Glutamatergic neuron (in vitro differentiated cells): ENCODE results near the gene PPM1M. TPM values are rescaled to one million over a fixed set of nuclear protein-coding genes. Genes with fewer than 3 reads are reported as not detected.

Experiments
- DNase-seq: peaks from one replicate; pipeline ENCODE4 v3.0.0; 2022
- H3K27ac Mint-ChIP-seq: one replicate; pipeline ENCODE4 v1.8.0; 2020; ENCODE audit warnings: mild to moderate bottlenecking, mixed read lengths, inconsistent platforms; ENCODE audit not compliant: unreplicated experiment
- H3K27me3 Mint-ChIP-seq: one replicate; pipeline ENCODE4 v1.8.0; 2020; ENCODE audit warnings: mild to moderate bottlenecking, moderate library complexity, mixed read lengths, inconsistent platforms; ENCODE audit not compliant: unreplicated experiment
- H3K36me3 Mint-ChIP-seq: one replicate; pipeline ENCODE4 v1.8.0; 2020; ENCODE audit warnings: mild to moderate bottlenecking, mixed read lengths, inconsistent platforms; ENCODE audit not compliant: unreplicated experiment
- H3K4me1 Mint-ChIP-seq: one replicate; pipeline ENCODE4 v1.8.0; 2020; ENCODE audit warnings: mild to moderate bottlenecking, low read depth, mixed read lengths, inconsistent platforms; ENCODE audit not compliant: unreplicated experiment
- H3K4me3 Mint-ChIP-seq: one replicate; pipeline ENCODE4 v1.8.0; 2020; ENCODE audit warnings: mild to moderate bottlenecking, mixed read lengths, inconsistent platforms; ENCODE audit not compliant: unreplicated experiment
- H3K9me3 Mint-ChIP-seq: one replicate; pipeline ENCODE4 v1.8.0; 2020; ENCODE audit warnings: mild to moderate bottlenecking, moderate library complexity, mixed read lengths, inconsistent platforms; ENCODE audit not compliant: unreplicated experiment
- total RNA-seq: library from RNA; stranded (reverse); fragmentation: NEBNext Ultra II Directional; extraction: Animal tissue kit (Norgen Biotek cat#: 25700); gene quantifications from one replicate; pipeline ENCODE4 v1.2.1, GENCODE V29; 2021; ENCODE audit not compliant: unreplicated experiment
- TF ChIP-seq, protein P1 (sequence below): fragments of 200-600 bp; sonication (generic); IDR thresholded peaks from one replicate; pipeline ENCODE4 v1.5.0; 2021; ENCODE audit not compliant: partially characterized antibody, unreplicated experiment

Gene PPM1M
- total RNA-seq, 1 donor from 2014 or later = 7.8 TPM

DNA sequence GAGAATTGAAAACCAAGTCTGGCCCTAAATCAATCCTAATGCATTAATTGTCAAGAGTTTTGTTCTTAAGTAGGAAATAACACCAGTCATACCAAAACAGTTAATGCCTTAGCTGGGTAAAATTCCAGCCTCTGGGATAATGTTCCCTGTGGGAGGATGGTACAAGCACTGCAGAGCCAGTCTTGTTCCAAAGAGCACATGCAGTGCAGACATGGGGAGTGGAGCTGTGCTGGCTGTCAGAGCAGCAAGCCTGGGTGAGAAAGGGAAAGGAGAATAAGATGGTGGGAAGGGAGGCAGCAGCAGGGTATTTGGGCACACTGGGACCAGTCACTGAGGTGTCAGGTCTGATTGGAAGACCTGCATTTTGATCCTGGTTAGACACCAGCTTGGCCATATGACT is 35.5 kb upstream of the PPM1M start:
- DNase-seq = no peak
- Mint-ChIP-seq H3K27ac (no peak overlapping the region), H3K27me3 (peaks cover 2% of the 10 kb centered on the region), H3K4me3 (no peak overlapping the region), H3K36me3 (no peaks in the 10 kb centered on the region), H3K4me1 (no peaks in the 10 kb centered on the region), H3K9me3 (peaks cover 1% of the 10 kb centered on the region)
- TF ChIP-seq, protein P1, sequence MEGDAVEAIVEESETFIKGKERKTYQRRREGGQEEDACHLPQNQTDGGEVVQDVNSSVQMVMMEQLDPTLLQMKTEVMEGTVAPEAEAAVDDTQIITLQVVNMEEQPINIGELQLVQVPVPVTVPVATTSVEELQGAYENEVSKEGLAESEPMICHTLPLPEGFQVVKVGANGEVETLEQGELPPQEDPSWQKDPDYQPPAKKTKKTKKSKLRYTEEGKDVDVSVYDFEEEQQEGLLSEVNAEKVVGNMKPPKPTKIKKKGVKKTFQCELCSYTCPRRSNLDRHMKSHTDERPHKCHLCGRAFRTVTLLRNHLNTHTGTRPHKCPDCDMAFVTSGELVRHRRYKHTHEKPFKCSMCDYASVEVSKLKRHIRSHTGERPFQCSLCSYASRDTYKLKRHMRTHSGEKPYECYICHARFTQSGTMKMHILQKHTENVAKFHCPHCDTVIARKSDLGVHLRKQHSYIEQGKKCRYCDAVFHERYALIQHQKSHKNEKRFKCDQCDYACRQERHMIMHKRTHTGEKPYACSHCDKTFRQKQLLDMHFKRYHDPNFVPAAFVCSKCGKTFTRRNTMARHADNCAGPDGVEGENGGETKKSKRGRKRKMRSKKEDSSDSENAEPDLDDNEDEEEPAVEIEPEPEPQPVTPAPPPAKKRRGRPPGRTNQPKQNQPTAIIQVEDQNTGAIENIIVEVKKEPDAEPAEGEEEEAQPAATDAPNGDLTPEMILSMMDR = no peak

DNA sequence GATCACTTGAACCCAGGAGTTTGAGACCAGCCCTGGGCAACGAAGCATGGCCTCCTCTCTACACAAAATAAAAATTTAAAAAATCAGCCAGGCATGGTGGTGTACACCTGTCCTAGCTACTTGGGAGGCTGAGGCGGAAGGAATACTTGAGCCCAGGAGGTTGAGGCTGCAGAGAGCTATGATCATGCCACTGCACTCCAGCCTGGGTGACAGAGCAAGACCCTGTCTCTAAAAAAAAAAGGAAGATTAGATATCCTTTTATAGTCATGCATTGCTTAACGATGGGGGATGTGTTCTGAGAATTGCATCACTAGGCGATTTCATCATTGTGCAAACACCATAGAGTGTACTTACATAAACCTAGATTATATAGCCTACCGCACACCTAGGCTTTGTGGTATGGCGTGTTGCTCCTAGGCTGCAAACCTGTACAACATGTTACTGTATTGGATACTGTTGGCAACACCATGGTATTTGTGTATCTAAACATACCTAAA is 35.0 kb upstream of the PPM1M start:
- Mint-ChIP-seq H3K9me3 (peaks cover 4% of the 10 kb centered on the region), H3K36me3 (peaks cover 3% of the 10 kb centered on the region), H3K27me3 (peaks cover 2% of the 10 kb centered on the region), H3K4me1 (no peaks in the 10 kb centered on the region), H3K4me3 (no peak overlapping the region), H3K27ac (no peak overlapping the region)
- no peak for DNase-seq
- TF ChIP-seq, protein P1 = no peak

DNA sequence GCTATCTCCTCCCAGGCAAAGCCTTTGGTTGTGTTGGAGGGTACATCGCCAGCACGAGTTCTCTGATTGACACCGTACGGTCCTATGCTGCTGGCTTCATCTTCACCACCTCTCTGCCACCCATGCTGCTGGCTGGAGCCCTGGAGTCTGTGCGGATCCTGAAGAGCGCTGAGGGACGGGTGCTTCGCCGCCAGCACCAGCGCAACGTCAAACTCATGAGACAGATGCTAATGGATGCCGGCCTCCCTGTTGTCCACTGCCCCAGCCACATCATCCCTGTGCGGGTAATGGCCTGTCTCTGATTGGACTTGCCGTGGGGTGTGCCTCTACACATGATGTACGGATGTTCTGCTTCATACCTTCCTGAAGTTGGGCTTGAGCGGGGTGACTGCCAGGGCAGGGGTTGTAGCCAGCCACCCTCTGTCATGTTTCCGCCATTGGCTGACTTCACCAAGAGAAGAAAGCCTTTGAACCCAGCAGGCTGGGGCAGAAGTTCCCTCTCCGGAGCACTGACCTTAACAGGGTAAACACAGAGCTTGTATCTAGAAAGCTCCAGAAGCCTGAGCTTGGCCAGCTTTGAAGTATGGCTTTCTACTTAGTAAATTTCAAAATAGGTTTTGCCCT is 34.2 kb upstream of the PPM1M start:
- Mint-ChIP-seq H3K4me1 (no peaks in the 10 kb centered on the region), H3K36me3 (peaks cover 4% of the 10 kb centered on the region), H3K27me3 (peaks cover 2% of the 10 kb centered on the region), H3K4me3 (no peak overlapping the region), H3K9me3 (peaks cover 4% of the 10 kb centered on the region), H3K27ac (no peak overlapping the region)
- TF ChIP-seq, protein P1 = no peak
- DNase-seq = no peak

DNA sequence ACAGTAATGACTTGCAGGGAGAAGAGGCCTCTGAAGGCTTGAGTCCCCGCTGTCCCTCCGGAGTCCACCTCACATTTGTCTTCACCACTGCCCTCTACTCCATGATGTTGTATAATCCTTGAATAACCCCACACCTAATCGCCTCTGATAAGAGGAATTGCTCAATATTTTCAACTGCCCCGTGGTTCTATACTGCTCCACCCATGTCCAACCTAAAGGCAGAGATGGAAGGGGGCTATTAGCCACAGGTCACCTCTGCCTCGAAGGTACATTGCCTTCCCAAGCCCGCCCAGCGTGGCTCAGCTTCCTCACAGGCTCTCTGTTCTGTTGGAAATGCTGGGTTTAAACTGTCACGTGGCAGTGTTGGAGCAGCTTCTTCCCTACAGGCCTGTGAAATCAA is 32.6 kb upstream of the PPM1M start:
- no peak overlapping the region for H3K4me3 Mint-ChIP-seq
- H3K27ac Mint-ChIP-seq = no peak overlapping the region
- no peak for DNase-seq
- peaks cover 4% of the 10 kb centered on the region for H3K9me3 Mint-ChIP-seq
- H3K36me3 Mint-ChIP-seq = peaks cover 4% of the 10 kb centered on the region
- TF ChIP-seq, protein P1 = no peak
- H3K27me3 Mint-ChIP-seq = no peaks in the 10 kb centered on the region
- H3K4me1 Mint-ChIP-seq = no peaks in the 10 kb centered on the region

DNA sequence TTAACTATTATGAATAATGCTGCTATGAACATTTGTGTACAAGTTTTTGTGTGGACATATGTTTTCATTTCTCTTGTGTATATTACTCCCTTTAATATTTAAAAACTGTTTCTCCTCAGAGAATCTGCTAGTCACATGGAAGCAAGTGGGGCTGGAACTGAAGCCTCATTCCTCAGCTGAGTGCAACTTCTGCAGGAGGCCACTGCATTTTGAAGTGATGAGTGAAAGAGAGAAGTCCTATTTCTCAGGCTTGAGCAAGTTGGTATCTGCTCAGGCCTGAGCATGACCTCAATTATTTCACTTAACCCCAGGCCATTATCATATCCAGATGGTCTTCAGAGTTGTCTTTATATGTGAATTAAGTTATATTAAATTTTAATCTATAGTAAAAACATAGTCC is 31.7 kb upstream of the PPM1M start:
- Mint-ChIP-seq H3K4me3 (no peak overlapping the region), H3K27me3 (no peaks in the 10 kb centered on the region), H3K4me1 (no peaks in the 10 kb centered on the region), H3K36me3 (peaks cover 4% of the 10 kb centered on the region), H3K27ac (no peak overlapping the region), H3K9me3 (peaks cover 4% of the 10 kb centered on the region)
- TF ChIP-seq, protein P1 = no peak
- no peak for DNase-seq
